GM19452 (cell line): ENCODE measurements around the gene IARS1.
A peak's percentile ranks its signal among the peaks of the same experiment; 100 is the strongest.

Experiments
- ATAC-seq: cut with Tn5 transposase; IDR thresholded peaks from one replicate; pipeline ENCODE4 v1.9.1; 2021; ENCODE audit not compliant: unreplicated experiment

The IARS1 gene

DNA sequence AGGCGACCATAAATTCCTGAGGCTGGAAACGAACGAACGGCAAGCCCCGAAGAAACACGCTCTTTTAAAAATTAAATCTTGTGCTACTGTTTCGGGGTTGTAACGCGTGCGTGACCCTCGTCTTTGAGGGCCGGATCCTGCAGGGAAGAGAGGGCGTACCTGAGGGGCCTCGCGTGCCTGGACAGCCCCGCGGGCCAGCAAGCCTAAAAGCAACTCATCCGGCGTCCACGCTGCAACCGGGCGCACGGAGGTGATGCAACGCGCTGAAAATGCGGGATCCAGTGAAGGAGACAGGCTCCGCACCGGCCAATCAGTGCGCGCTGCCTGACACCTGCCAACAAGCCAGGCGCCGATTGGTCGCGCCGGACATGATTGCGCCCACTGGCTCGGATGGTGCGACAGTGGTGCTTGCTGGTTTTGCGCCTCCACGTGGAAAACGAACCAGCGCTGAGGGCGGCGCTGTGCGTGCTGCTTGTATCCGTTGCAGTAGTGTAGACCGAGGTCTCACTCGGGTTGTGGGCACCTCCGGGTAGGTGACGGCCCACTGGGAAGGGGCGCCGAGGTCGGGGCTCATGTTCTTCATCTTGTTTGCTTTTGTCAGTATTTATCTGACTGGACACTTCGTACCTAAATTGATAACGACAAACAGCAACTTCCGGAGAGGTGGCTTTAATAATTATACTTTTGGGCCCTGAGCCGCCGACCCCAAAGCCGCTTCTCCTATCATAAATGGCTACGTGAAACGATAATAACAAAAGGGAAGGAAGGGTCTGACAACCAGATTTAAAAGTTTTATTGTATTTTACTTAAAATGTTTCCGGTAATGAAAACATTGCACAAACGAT, at the start of gene IARS1:
IARS1 (minus strand) TSS at position 246 of the 845 bp plus-strand sequence. CDS start 4,278 bp downstream, outside the sequence.
- ATAC-seq, result peak; percentile 96

DNA sequence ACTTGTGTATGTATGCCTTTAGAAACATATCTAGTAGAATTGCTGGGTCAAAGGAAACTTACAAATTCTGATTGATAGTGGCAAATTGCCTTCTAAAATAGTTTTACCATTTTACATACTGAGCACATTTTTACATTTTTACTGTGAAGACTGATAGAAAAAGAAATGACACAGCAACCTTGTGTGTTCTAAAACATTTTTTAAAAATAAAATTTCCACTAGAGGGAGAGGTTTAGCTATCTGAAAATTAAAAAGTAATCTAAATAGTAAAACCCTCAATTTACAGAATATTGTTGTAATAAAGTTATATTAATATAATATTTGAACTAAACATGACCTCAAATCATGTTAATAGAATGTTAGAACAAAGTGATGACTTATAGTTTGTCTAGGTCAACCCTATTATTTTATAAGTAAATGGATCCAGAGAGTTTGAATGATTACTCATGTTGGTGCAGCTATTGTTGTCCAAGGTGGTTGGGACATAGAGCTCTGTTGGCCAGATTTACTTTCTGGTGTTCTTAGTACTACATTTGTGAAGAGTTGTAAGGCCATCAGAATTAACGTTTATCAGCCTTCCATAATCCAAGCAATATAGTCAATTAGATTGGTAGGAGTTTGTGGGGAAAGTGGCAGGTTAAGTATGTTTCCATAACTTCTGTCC, 49.5 kb upstream of the IARS1 start:
- no peak for ATAC-seq

DNA sequence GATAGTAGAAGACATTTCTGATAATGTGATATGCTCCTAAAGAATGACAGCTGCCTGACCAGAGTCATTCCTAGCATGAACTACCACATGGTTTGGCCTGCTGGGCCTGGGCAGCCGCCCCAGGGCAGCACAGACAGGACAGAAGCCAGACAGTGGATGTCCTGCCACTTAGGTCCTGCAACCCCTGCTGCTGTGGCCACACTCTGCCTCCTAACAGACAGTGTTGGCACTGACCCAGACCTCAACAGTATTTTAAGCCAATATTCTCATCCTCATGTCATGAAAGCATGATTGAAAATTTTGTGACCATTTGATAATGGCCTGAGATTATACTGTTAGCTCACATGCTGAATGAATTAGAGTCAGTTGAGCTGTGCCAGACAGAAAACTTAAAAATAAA, 48.1 kb upstream of the IARS1 start:
- no peak for ATAC-seq

DNA sequence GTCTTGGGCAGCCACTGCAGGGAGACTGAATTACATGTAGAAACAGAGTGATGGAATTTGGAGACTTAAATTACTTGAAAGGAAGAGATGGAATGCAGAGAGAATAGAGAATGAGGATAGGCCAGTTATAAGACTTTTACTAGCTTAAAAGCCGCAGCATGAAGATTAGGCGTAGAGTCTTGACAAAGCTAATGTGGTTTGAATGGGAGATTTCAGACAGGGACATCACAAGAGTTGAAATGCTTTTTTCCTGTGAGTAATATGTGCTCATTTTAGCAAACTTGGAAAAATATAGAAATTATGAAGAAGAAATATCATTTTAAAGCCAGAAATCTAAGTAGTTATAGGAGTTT, 39.8 kb upstream of the IARS1 start:
- ATAC-seq, result no peak

DNA sequence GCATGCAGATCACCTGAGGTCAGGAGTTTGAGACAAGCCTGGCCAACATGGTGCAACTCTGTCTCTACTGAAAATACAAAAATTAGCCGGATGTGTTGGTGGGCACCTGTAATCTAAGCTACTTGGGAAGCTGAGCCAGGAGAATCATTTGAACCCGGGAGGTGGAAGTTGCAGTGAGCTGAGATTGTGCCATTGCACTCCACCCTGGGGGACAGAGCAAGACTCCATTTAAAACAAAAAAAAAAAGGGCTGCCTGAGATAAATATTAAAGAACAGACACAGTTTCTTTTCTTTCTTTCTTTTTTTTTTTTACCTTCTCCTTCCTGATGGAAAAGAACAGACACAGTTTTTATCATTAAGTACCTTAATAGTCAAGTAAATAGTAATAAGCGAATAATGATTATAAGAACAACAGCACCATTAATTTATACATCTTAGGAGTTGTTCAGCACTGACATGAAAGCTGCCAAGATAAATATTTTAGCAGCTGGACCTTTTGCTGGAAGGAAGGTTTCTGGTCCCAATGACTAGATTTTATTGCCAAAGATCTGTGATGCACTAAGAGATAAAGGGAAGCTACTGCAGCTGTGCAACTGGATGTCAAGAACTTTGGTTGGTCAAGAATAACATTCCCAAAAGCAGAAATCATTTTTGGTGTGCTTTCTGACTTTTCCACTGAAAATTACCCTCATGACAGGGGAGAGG, 39.2 kb upstream of the IARS1 start:
- no peak for ATAC-seq

DNA sequence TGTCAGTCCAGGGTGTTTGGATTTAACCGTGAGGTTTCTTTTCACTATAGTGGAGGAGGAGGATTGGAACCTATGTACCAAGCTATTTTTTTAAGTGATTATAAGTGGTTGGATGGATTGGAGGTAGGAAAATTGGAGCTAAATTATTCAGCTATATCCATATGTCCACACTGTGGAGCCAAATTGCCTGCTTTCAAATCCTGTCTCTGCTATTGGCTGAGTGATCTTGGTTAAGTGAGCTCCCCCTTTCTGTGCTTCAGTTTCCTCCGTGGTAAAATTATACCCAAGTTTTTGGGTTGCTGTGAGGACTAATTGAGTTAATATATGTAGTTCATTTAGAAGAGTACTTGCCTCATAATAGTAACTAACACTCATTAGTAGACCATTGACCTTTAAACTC, 34.7 kb upstream of the IARS1 start:
- no peak for ATAC-seq

DNA sequence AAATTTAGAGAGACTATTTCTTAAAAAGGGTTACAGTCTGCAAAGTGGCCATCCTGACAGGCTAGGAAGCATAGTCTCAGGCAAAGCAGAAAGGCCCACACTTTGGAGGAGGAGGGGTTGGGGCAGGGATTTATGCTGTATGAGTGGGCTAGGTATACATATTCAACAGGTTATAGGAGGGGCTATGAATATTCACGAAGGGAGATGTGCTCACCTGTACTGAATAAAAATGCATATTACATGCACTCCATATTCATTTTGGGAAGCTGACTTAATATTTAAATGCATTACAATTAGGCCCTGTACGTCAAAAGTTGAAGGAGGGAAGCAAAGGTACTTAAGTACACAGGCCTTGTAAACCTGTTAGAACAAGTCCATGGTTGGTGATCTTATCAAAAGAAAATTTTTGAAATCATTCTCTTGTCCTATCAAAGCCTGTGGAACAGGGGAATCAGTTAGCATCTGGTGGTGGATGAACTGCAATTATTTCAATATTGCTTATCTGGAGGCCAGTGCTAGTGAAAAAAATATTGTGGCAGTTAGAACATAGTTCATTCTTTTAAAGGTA, 33.9 kb upstream of the IARS1 start:
- ATAC-seq, result no peak

DNA sequence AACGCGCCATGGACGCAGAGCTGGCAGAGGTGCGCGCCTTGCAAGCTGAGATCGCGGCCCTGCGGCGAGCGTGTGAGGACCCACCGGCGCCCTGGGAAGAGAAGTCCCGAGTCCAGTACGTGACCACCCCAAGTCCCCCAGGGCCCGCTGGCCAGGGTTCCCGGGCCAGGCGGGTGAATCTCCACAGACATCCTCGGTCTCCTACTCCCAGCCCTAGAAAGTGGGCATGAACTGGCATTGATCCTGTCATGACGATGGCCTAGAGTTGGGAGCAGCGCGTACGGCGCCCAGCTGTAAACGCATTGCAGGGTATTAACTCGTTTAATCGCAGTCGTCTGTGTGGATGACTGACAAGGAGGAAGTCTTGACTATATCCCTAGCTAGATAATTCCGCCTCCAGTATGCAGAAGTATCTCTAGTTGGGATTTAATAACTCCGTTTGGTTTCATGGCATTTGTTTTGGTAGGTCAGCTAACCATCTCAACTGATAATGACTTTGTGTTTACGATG, 32.5 kb upstream of the IARS1 start:
- no peak for ATAC-seq

DNA sequence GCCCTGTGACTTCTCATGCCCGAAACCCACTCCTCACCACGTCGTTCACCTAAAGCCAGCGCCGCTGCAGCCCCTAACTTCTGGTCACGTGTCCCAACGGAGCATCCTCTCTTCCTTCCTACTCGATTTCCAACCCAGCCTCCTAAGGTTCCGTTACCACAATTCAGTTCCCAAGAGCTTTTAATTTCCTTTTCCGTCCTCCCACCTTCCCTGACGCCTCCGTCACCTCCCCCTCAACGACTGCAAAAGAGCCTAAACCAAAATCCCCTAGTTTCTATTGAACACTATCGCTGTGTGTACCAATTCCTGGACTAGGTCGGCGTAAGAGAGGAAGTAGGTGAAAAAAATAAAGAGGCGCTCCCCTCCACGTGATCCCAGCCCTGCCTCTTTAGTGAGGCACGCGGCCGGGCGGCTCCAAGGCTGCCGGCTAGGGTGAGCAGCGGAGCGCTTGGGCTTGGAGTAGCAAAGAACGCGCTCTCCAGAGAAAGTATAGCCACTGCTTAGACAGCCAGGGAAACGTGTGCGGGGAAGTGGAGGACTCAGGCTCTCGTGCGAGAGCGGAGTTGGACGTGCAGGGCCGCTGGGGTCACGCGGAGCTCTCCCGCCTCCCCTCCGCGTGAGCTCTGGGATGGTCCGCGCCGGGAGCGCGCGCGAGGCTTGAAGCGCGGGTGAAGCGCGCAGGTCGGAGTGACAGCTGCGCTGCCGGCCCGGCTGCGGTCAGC, 31.9 kb upstream of the IARS1 start, which contains the start of the genes CENPP and NOL8:
CENPP (plus strand) TSS at position 685 of the 722 bp plus-strand sequence.
NOL8 (minus strand) TSS at position 82 of the 722 bp plus-strand sequence. CDS start 1,189 bp downstream, outside the sequence.
- peak; percentile 95 for ATAC-seq

DNA sequence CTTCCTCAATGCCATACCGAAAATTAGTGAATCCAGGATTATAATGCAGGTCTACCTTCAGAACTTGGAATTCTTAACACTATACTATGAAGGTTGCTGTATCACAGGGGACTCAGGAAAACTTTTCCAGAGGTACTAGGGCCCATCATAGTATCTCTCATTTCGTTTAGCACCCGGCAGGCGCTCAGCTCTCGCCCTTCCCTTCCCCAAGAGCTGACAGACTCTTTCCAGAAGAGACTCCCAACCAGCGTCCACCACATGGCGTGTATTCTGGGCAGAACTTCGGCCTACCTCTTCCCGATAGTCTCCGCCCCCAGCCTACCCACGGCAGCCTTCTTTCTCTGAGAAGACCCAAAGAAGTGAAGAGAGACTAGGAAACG, 31.4 kb upstream of the IARS1 start:
- ATAC-seq, result no peak

DNA sequence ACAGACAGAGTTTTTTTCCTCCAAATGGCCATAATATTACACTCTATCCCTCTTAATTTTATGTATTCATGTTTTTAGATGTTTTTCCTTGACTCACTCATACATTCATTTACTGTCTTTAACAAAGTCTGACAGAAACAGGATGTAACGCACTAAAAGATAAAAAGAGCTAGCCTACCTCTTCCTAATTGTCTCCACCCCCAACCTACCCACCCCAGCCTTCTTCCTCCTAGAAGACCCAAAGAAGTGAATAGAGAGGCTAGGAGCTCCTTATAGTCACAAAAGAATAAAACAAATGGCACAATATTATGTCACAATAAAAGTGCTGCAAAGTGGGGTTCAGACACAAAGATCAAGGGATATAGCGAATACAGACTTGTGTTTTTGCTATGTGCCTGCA, 30.9 kb upstream of the IARS1 start:
- ATAC-seq, result no peak

DNA sequence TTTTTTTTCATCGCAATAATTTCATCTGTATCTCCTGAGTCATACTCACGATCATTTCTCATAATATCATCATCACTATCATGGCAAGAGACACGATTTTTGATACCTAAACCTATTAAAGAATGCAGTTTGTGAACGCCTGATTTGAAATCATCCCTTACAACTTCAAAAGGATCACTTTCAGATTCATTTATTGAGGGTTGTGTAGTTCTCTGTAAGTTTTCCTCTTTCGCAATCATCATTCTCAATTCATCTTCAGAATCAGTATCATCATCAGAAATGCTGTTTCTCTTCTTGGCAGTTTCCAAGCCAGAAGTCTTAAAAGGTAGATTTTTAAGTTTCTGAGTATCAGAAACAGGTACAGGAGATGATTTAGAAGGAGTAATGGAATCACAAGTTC, 22.0 kb upstream of the IARS1 start:
- ATAC-seq, result no peak

DNA sequence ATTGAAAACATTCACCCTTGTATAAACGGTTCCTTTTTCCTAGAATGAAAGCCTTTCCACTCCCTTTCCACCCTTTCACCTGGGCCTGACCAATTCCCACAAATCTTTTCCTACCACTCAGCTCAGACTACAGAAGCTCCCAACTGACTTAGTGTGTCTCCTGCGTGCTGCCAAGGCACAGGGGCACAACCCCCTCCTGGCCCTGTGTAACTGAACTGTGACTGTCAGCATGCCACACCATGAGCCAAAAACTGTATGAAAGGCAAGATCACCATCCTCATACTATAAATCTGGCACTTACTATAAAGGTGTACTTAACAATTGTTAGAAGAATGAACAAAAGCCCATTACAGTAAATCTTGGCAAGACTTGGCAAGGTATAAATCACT, 20.1 kb upstream of the IARS1 start:
- ATAC-seq, result no peak

DNA sequence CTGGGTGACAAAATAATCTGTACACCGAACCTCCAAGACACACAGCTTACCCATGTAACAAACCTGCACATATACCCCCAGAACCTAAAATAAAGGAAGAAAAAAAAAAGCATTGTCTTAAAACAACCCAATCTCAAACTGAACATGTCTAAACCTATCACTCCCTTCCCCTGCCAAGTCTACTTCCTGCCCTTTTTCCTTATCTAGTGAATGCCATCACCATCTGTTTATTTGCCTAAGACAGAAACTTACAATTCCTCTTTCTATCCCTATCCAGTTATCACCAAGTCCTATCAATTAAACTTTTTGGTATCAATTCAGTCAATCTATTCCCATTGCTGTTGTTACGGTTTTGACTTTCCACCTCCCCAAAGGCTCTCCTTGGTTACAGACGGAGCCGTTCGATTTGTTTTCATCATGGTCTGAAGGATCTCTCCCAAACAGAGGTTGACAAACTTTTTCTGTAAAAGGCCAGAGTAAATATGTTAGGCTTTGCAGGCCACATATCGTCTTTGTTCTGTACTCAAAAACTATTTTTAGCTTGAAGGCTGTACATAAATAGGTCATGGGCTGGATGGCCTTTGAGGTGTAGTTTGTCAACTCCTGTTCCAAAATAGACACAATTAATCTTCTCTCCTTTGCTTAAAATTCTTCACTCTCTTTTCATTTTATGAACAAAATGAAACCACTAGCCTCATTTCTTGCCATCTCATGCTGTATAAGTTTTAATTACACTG, 19.6 kb upstream of the IARS1 start:
- ATAC-seq, result no peak

DNA sequence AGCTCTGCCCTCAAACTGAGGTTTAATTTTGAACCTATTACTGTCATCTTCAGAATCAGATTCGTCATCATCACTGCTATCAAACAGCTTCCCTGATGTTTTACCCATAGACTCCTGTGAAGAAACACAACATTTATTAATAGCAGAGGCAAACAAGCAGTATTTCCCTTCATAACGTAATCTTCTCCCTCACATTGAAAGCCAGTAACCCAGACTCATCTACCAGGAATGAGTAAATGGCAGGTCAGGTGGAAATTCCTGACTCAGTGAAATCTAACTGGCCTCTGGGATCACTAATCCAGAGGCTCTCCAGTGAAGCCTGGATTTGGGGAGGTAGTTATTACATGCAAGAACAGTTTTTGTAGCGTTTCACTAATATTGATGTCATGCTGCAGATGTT, 17.1 kb upstream of the IARS1 start:
- ATAC-seq, result no peak

DNA sequence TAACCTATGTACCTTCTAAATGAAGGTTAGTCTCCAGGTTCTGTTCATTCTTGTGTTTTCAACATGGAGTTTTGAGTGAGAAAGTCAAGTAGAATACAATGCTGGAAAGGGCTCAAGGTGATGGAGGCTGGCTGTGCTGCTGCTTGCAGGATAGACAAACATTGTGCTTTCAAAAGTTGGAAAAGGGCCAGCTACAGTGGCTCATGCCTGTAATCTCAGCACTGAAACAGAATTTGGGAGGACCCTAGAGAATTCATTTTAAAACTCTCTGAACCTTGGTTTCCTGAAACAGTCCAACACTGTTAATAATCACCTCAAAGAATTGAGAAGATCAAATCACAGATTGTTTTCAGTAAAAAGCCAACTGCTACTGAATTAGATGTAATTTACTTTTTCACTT, 15.4 kb upstream of the IARS1 start:
- ATAC-seq, result no peak

DNA sequence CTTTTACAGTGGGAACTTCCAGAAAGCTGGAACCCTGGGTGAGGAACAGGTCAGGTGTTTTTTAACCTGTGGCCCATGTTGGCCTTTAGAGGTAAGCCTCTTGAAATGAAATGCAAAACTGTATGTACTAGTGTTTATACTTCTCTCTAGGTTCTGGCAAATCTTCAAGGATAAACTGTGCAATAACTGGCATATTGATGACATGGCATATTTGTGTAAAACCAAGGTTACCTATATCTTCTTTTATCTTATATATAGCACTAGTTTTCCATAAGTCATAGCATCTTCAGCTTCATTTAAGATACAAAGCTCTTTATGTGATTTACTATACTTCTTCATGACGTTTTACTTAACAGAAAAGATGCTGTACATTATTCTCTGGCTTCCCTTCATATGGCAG, 7.4 kb upstream of the IARS1 start:
- ATAC-seq, result no peak

DNA sequence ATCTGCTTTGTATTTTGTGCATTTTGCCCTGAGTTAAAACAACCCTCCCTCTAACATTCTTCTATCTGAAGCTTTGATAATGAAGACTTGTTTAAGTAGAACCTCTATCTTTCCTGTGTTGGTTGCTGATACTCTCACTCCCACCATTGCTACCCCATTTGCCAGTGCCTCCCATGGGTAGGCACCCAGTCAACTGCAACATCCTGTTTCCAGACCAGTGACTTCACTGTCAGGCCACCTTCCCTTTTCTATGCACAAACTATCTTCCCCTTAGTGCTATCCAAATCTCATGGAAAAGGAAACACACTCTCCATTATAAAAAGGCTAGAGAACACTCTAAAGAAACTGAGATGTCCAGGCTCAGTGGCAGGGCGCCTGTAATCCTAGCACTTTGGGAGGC, 5.6 kb upstream of the IARS1 start:
- no peak for ATAC-seq

DNA sequence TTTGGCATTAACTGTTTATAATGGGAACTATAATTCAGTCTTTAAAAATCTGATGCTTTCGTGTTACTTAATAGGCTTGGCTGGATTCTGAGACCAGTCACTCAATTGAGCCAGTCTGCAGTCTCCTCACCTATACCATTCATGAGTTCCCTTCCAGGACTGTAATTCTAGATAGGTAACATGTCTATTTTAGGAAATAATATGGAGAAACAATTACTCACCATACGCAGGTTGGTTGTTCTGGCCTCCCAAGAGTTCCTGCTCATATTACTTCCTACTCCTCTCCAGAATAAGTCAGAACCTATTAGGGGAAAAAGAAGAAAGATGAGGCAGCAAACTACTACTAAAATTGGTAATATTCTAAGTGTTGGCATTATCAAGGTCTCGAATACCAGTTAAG, 4.5 kb upstream of the IARS1 start:
- no peak for ATAC-seq

DNA sequence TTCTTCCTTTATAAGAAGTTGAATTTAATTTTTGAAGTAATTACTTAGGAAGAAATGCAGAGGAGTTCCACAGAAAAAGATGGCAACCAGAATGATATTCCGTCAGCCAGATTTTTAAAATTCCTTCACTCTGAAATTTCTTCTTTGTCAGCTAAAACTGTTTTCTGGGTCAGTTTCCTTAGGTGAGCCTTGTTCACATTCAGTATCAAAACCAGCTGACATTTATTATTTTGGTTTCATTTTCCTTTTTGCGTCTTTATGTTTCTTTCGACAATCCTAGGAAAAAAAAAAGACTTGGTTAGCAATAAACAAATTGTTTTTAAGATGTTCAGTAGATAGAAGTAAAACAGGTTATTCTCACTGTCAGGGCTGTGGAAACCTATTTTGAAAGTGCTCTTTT, 4.1 kb upstream of the IARS1 start:
- ATAC-seq, result no peak
